HG02642 (cell line): ENCODE results near the gene BCAN.
"Not testable (repeated sequence)": the region's sequence is repeated elsewhere in the genome, so short reads cannot be mapped to it uniquely, and the experiment has no call there.

ENCODE experiments used
- ATAC-seq: cut with Tn5 transposase; IDR thresholded peaks from one replicate; pipeline ENCODE4 v1.9.1; 2021; ENCODE audit warnings: mild to moderate bottlenecking; ENCODE audit not compliant: unreplicated experiment, poor library complexity

Gene BCAN

GRCh38 chr1:156641761-156642264 is at the start of gene BCAN:
BCAN (plus strand) TSS chr1:156642117; CDS start chr1:156646055, 3,938 bp downstream.
- ATAC-seq = no peak

GRCh38 chr1:156592158-156592909 is 49.6 kb upstream of the BCAN start:
- ATAC-seq = no peak

GRCh38 chr1:156592910-156593660 is 48.8 kb upstream of the BCAN start:
- ATAC-seq = no peak

- ATAC-seq = no peak
These were observed 48.3 kb upstream of the BCAN start for GRCh38 chr1:156593661-156593989.

- no peak for ATAC-seq
These were observed 47.7 kb upstream of the BCAN start for GRCh38 chr1:156594190-156594589.

GRCh38 chr1:156595016-156595415 is 46.9 kb upstream of the BCAN start:
- no peak for ATAC-seq

- ATAC-seq = no peak
These were observed 45.5 kb upstream of the BCAN start for GRCh38 chr1:156596426-156596825.

GRCh38 chr1:156598125-156598524 is 43.8 kb upstream of the BCAN start:
- ATAC-seq = no peak

GRCh38 chr1:156598731-156599432 is 43.0 kb upstream of the BCAN start:
- ATAC-seq = no peak

- no peak for ATAC-seq
These were observed 42.1 kb upstream of the BCAN start for GRCh38 chr1:156599811-156600210.

GRCh38 chr1:156600733-156601121 is 41.2 kb upstream of the BCAN start:
- no peak for ATAC-seq

GRCh38 chr1:156601122-156601830 is 40.6 kb upstream of the BCAN start, which contains the start of gene GPATCH4:
GPATCH4 (minus strand) TSS chr1:156601479.
- peak; percentile 60 for ATAC-seq

GRCh38 chr1:156601892-156602291 is 40.0 kb upstream of the BCAN start:
- ATAC-seq = no peak

GRCh38 chr1:156602557-156602993 is 39.3 kb upstream of the BCAN start:
- ATAC-seq = no peak

- not testable (repeated sequence) for ATAC-seq
These were observed 34.6 kb upstream of the BCAN start for GRCh38 chr1:156607344-156607743.

GRCh38 chr1:156608036-156608674 is 33.8 kb upstream of the BCAN start:
- ATAC-seq = no peak

- ATAC-seq = no peak
These were observed 32.9 kb upstream of the BCAN start for GRCh38 chr1:156608981-156609380.

GRCh38 chr1:156610072-156610471 is 31.8 kb upstream of the BCAN start:
- not testable (repeated sequence) for ATAC-seq

- no peak for ATAC-seq
These were observed 29.3 kb upstream of the BCAN start for GRCh38 chr1:156612666-156613065.

GRCh38 chr1:156615946-156616345 is 26.0 kb upstream of the BCAN start:
- no peak for ATAC-seq
